ENCODE data around the gene ADAMTS12. TPM values are rescaled to one million over a fixed set of nuclear protein-coding genes. Genes with fewer than 3 reads are reported as not detected.

ADAMTS12 gene
- total RNA-seq, 1 experiment from 2014 or later = not detected

DNA sequence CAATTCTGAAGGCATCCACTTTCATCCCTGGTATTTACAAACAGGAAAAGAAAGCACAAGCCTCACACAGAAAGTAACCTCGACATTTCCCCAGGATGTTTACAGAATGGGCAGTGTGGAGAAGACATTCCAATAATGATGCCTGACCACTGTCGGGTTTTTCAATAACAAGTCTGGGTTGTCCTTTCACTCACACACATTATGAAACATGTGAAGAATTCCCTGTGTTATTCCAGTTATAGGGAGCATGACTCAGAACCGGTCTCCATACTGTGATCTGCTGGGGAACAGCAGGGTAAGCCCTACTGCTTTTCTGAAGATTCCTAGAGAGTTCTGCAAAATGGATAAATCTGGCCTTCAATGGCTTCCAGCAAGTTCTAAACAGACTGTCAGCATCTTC is 155.3 kb downstream of the ADAMTS12 start:
- no peak overlapping the region for H3K4me3 Mint-ChIP-seq (ENCODE audit: unreplicated experiment)
- H3K36me3 Mint-ChIP-seq (ENCODE audit: insufficient read depth, unreplicated experiment) = peaks cover 5% of the 10 kb centered on the region
- ChIA-PET POLR2A (no interaction called here), CTCF (no interaction called here)
- no peak overlapping the region for H3K27ac Mint-ChIP-seq (ENCODE audit: unreplicated experiment)
- BruUV-seq (replicated peaks) = no TSS peak
- no peaks in the 10 kb centered on the region for H3K27me3 ChIP-seq (replicated peaks; ENCODE audit: control insufficient read depth, insufficient read depth, low read length)
- H3K9me3 ChIP-seq = no peaks in the 10 kb centered on the region
- DNase-seq = no peak
- H3K4me1 ChIP-seq = peaks cover 10% of the 10 kb centered on the region; the same call in 1 of the 2 replicates
- no peaks in the 10 kb centered on the region for H3K36me3 ChIP-seq (ENCODE audit: control insufficient read depth, insufficient read depth, low read length)
- H3K9me3 Mint-ChIP-seq (ENCODE audit: unreplicated experiment) = no peaks in the 10 kb centered on the region
- no peaks in the 10 kb centered on the region for H3K27me3 Mint-ChIP-seq (ENCODE audit: insufficient read depth, unreplicated experiment)
- no peaks in the 10 kb centered on the region for H3K4me1 Mint-ChIP-seq (ENCODE audit: low read depth, unreplicated experiment)
- no peak overlapping the region for H3K4me3 ChIP-seq (ENCODE audit: low read depth, low read length)
- intact Hi-C loops (cut with micrococcal nuclease; ENCODE audit: unreplicated experiment) = loop anchor here (10.0 kb wide), 1 partner anchor 198 kb away; the partner anchor contains the start of gene RXFP3
- TF ChIP-seq, protein P1, sequence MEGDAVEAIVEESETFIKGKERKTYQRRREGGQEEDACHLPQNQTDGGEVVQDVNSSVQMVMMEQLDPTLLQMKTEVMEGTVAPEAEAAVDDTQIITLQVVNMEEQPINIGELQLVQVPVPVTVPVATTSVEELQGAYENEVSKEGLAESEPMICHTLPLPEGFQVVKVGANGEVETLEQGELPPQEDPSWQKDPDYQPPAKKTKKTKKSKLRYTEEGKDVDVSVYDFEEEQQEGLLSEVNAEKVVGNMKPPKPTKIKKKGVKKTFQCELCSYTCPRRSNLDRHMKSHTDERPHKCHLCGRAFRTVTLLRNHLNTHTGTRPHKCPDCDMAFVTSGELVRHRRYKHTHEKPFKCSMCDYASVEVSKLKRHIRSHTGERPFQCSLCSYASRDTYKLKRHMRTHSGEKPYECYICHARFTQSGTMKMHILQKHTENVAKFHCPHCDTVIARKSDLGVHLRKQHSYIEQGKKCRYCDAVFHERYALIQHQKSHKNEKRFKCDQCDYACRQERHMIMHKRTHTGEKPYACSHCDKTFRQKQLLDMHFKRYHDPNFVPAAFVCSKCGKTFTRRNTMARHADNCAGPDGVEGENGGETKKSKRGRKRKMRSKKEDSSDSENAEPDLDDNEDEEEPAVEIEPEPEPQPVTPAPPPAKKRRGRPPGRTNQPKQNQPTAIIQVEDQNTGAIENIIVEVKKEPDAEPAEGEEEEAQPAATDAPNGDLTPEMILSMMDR (IDR thresholded peaks at IDR 0.05; ENCODE audit: insufficient read depth in 1 of 2, low read depth in 1 of 2, low read length in 1 of 2, severe bottlenecking in 1 of 2, unreplicated experiment in 1 of 2) = no peak

DNA sequence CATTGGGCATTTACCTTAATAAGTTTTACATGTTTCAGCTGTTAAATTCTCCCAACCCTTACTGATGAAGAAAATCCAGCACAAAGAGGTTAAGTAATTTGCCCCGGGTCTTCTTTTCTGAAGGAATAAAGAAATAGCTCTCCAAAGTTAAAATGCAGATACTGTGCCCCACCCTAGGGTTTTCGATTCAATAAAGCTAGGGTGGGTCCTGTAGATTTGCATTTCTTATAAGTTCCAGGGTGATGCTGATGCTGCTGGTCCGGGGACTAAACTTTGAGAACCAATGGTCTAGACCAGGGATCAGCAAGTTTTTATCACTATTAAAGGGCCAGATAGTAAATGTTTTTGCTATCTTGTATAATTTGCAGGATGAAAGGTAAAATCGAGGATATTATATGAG is 156.7 kb downstream of the ADAMTS12 start:
- Mint-ChIP-seq H3K4me1 (ENCODE audit: low read depth, unreplicated experiment) (peaks cover 4% of the 10 kb centered on the region), H3K27me3 (ENCODE audit: insufficient read depth, unreplicated experiment) (peaks cover 5% of the 10 kb centered on the region), H3K36me3 (ENCODE audit: insufficient read depth, unreplicated experiment) (peaks cover 5% of the 10 kb centered on the region), H3K4me3 (ENCODE audit: unreplicated experiment) (no peak overlapping the region), H3K9me3 (ENCODE audit: unreplicated experiment) (no peaks in the 10 kb centered on the region), H3K27ac (ENCODE audit: unreplicated experiment) (no peak overlapping the region)
- Histone ChIP-seq H3K9me3 (no peaks in the 10 kb centered on the region), H3K4me1 (peaks cover 10% of the 10 kb centered on the region; the same call in 1 of the 2 replicates), H3K4me3 (ENCODE audit: low read depth, low read length) (no peak overlapping the region), H3K27me3 (replicated peaks; ENCODE audit: control insufficient read depth, insufficient read depth, low read length) (no peaks in the 10 kb centered on the region), H3K36me3 (ENCODE audit: control insufficient read depth, insufficient read depth, low read length) (no peaks in the 10 kb centered on the region)
- POLR2A ChIA-PET = no interaction called here
- TF ChIP-seq, protein P1 (IDR thresholded peaks at IDR 0.05; ENCODE audit: insufficient read depth in 1 of 2, low read depth in 1 of 2, low read length in 1 of 2, severe bottlenecking in 1 of 2, unreplicated experiment in 1 of 2) = no peak
- CTCF ChIA-PET = no interaction called here
- BruUV-seq (replicated peaks) = no TSS peak
- DNase-seq = no peak
- intact Hi-C loops (cut with micrococcal nuclease; ENCODE audit: unreplicated experiment) = loop anchor here (10.0 kb wide), 1 partner anchor 200 kb away; the partner anchor contains the start of gene RXFP3

DNA sequence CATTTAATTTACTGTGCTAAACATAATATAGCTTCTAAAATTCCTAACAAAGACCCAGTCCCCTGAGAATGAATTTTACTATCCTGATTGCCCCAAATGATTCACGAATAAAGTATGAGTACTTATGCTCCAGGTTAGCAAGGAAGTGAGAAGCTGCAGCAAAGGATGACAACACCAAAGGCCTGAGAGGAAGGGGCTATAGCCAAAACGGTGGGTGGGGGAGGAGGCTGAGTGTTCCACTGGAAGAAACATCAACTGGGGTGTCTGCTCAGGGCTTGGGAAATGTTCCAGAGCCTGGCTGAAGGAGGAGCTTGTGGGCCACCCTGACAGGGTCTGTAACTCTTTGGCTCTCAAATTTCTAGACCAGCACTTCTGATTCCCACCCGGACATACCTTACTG is 157.3 kb downstream of the ADAMTS12 start:
- H3K4me3 ChIP-seq (ENCODE audit: low read depth, low read length) = no peak overlapping the region
- POLR2A ChIA-PET = no interaction called here
- CTCF ChIA-PET = no interaction called here
- no peaks in the 10 kb centered on the region for H3K36me3 ChIP-seq (ENCODE audit: control insufficient read depth, insufficient read depth, low read length)
- Mint-ChIP-seq H3K9me3 (ENCODE audit: unreplicated experiment) (no peaks in the 10 kb centered on the region), H3K4me1 (ENCODE audit: low read depth, unreplicated experiment) (peaks cover 4% of the 10 kb centered on the region), H3K4me3 (ENCODE audit: unreplicated experiment) (no peak overlapping the region), H3K27ac (ENCODE audit: unreplicated experiment) (no peak overlapping the region), H3K36me3 (ENCODE audit: insufficient read depth, unreplicated experiment) (peaks cover 5% of the 10 kb centered on the region), H3K27me3 (ENCODE audit: insufficient read depth, unreplicated experiment) (peaks cover 8% of the 10 kb centered on the region)
- TF ChIP-seq, protein P1 (IDR thresholded peaks at IDR 0.05; ENCODE audit: insufficient read depth in 1 of 2, low read depth in 1 of 2, low read length in 1 of 2, severe bottlenecking in 1 of 2, unreplicated experiment in 1 of 2) = no peak
- DNase-seq = no peak
- no peaks in the 10 kb centered on the region for H3K9me3 ChIP-seq
- BruUV-seq (replicated peaks) = no TSS peak
- H3K27me3 ChIP-seq (replicated peaks; ENCODE audit: control insufficient read depth, insufficient read depth, low read length) = no peaks in the 10 kb centered on the region
- H3K4me1 ChIP-seq = peaks cover 10% of the 10 kb centered on the region; the same call in 1 of the 2 replicates
- intact Hi-C loops (cut with micrococcal nuclease; ENCODE audit: unreplicated experiment) = loop anchor here (10.0 kb wide), 1 partner anchor 200 kb away; the partner anchor contains the start of gene RXFP3
